Measurements from ENCODE around the gene GGPS1.
"Not testable (repeated sequence)": the region's sequence is repeated elsewhere in the genome, so short reads cannot be mapped to it uniquely, and the experiment has no call there.

GGPS1 gene

GRCh38 chr1:235307158-235308124 is 20.9 kb upstream of the GGPS1 start:
- DNase-seq, result no peak

GRCh38 chr1:235309206-235309605 is 19.2 kb upstream of the GGPS1 start:
- not testable (repeated sequence) for DNase-seq

- no peak for DNase-seq
Measured at GRCh38 chr1:235313262-235313661, 15.1 kb upstream of the GGPS1 start.

- DNase-seq, result no peak
Measured at GRCh38 chr1:235313931-235314678, 14.3 kb upstream of the GGPS1 start.

- DNase-seq, result no peak
Measured at GRCh38 chr1:235315173-235315572, 13.2 kb upstream of the GGPS1 start.

- DNase-seq, result no peak
Measured at GRCh38 chr1:235315735-235316134, 12.6 kb upstream of the GGPS1 start.

- no peak for DNase-seq
Measured at GRCh38 chr1:235317168-235317567, 11.2 kb upstream of the GGPS1 start.

GRCh38 chr1:235319255-235319654 is 9.1 kb upstream of the GGPS1 start:
- no peak for DNase-seq

GRCh38 chr1:235320521-235321179 is 7.7 kb upstream of the GGPS1 start:
- DNase-seq, result no peak

GRCh38 chr1:235324296-235324695 is 4.1 kb upstream of the GGPS1 start:
- no peak for DNase-seq

GRCh38 chr1:235325139-235325538 is 3.2 kb upstream of the GGPS1 start:
- no peak for DNase-seq

GRCh38 chr1:235325854-235326253 is 2.5 kb upstream of the GGPS1 start:
- no peak for DNase-seq

- DNase-seq, result peak in 1 of 2 experiments; percentile 43
Measured at GRCh38 chr1:235326719-235327558, 1.4 kb upstream of the GGPS1 start.

- DNase-seq, result peak; percentile 30 to 66
Measured at GRCh38 chr1:235327559-235328270, 655 bp upstream of the GGPS1 start, which contains the start of gene ARID4B. ARID4B (minus strand) TSS chr1:235328179; CDS start chr1:235326919, 1,260 bp downstream.

- peak; percentile 8 to 60 for DNase-seq
Measured at GRCh38 chr1:235329139-235329902, 951 bp downstream of the GGPS1 start.

- peak; percentile 1 to 4 for DNase-seq
Measured at GRCh38 chr1:235330918-235331285, 2.5 kb downstream of the GGPS1 start.

GRCh38 chr1:235331401-235331800 is 3.0 kb downstream of the GGPS1 start:
- DNase-seq, result no peak

- no peak for DNase-seq
Measured at GRCh38 chr1:235336903-235337302, 8.5 kb downstream of the GGPS1 start.

- DNase-seq, result no peak
Measured at GRCh38 chr1:235339746-235340145, 11.4 kb downstream of the GGPS1 start.

- no peak for DNase-seq
Measured at GRCh38 chr1:235341334-235341733, 13.0 kb downstream of the GGPS1 start.

GRCh38 chr1:235342039-235342438 is 13.7 kb downstream of the GGPS1 start:
- no peak for DNase-seq
